Loucy (cell line): ENCODE data around the gene CABCOCO1.

Experiments
- H2AFZ ChIP-seq: fragments of 200-600 bp; sonication (generic); 2 replicates; pipeline ENCODE4 v1.6.0; 2016; ENCODE audit warnings: antibody characterized with exemption, mild to moderate bottlenecking, low read length, moderate library complexity
- H3F3A ChIP-seq: fragments of 200-600 bp; 2 replicates; pipeline ENCODE4 v1.6.0; 2016; ENCODE audit warnings: antibody characterized with exemption, low read depth, mild to moderate bottlenecking
- H3K27me3 ChIP-seq: fragments of 200-600 bp; sonication (generic); 2 replicates; pipeline ENCODE4 v1.6.1; 2014; ENCODE audit warnings: low read length, mild to moderate bottlenecking; ENCODE audit not compliant: insufficient read depth, poor library complexity, severe bottlenecking
- H3K36me3 ChIP-seq: fragments of 200-600 bp; sonication (generic); 2 replicates; pipeline ENCODE4 v1.6.1; 2016; ENCODE audit warnings: low read length; ENCODE audit not compliant: insufficient read depth
- H3K4me1 ChIP-seq: fragments of 200-600 bp; sonication (generic); 2 replicates; pipeline ENCODE4 v1.5.1; 2014; ENCODE audit warnings: low read length, mild to moderate bottlenecking; ENCODE audit not compliant: insufficient read depth, poor library complexity, severe bottlenecking
- H3K4me2 ChIP-seq: fragments of 200-600 bp; sonication (generic); 2 replicates; pipeline ENCODE4 v1.6.0; 2014; ENCODE audit warnings: antibody characterized with exemption, low read length, low read depth, mild to moderate bottlenecking; ENCODE audit not compliant: poor library complexity, severe bottlenecking
- H3K4me3 ChIP-seq: fragments of 200-600 bp; sonication (generic); 2 replicates; pipeline ENCODE4 v1.5.1; 2014; ENCODE audit warnings: low read length, mild to moderate bottlenecking, mixed read lengths; ENCODE audit not compliant: poor library complexity, severe bottlenecking
- H3K79me2 ChIP-seq: fragments of 200-600 bp; sonication (generic); 2 replicates; pipeline ENCODE4 v1.6.1; 2014; ENCODE audit warnings: low read length; ENCODE audit not compliant: insufficient read depth
- H3K9ac ChIP-seq: fragments of 200-600 bp; sonication (generic); 2 replicates; pipeline ENCODE4 v1.6.0; 2014; ENCODE audit warnings: mild to moderate bottlenecking, low read depth, low read length, moderate library complexity; ENCODE audit not compliant: poor library complexity, severe bottlenecking
- H3K9me2 ChIP-seq: fragments of 200-600 bp; sonication (generic); replicated peaks from 2 replicates; pipeline ENCODE4 v1.6.1; 2016; ENCODE audit warnings: low read depth, low read length, mixed read lengths
- H3K9me3 ChIP-seq: fragments of 200-600 bp; sonication (generic); 2 replicates; pipeline ENCODE4 v1.6.1; 2014; ENCODE audit warnings: mild to moderate bottlenecking, antibody characterized with exemption, low read length, low read depth; ENCODE audit not compliant: insufficient read depth
- H4K20me1 ChIP-seq: fragments of 200-600 bp; sonication (generic); 2 replicates; pipeline ENCODE4 v1.6.0; 2014; ENCODE audit warnings: antibody characterized with exemption, low read length, mild to moderate bottlenecking; ENCODE audit not compliant: insufficient read depth, poor library complexity, severe bottlenecking
- EZH2phosphoT487 ChIP-seq: fragments of 200-600 bp; IDR thresholded peaks from 2 replicates; pipeline ENCODE4 v1.6.1; 2018; ENCODE audit warnings: antibody characterized with exemption, mild to moderate bottlenecking, moderate library complexity, borderline replicate concordance
- TF ChIP-seq, protein P1 (sequence below): fragments of 200-600 bp; sonication (generic); conservative IDR thresholded peaks from 2 replicates; pipeline ENCODE4 v1.5.1; 2014; ENCODE audit warnings: mild to moderate bottlenecking, antibody characterized with exemption, low read length

Gene CABCOCO1

GRCh38 chr10:61778137-61778536 lies 115.4 kb downstream of the CABCOCO1 start:
- TF ChIP-seq, protein P1, sequence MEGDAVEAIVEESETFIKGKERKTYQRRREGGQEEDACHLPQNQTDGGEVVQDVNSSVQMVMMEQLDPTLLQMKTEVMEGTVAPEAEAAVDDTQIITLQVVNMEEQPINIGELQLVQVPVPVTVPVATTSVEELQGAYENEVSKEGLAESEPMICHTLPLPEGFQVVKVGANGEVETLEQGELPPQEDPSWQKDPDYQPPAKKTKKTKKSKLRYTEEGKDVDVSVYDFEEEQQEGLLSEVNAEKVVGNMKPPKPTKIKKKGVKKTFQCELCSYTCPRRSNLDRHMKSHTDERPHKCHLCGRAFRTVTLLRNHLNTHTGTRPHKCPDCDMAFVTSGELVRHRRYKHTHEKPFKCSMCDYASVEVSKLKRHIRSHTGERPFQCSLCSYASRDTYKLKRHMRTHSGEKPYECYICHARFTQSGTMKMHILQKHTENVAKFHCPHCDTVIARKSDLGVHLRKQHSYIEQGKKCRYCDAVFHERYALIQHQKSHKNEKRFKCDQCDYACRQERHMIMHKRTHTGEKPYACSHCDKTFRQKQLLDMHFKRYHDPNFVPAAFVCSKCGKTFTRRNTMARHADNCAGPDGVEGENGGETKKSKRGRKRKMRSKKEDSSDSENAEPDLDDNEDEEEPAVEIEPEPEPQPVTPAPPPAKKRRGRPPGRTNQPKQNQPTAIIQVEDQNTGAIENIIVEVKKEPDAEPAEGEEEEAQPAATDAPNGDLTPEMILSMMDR: no peak
- TF ChIP-seq EZH2phosphoT487: no peak
- H3K9ac ChIP-seq: no peak overlapping the region
- no peaks in the 10 kb centered on the region for H3K79me2 ChIP-seq

GRCh38 chr10:61779276-61779675 lies 116.5 kb downstream of the CABCOCO1 start:
- H3K4me3 ChIP-seq: no peak overlapping the region
- 0 out of 2 replicates have a peak overlapping the region, but pooled peaks have one; percentile 50 for H2AFZ ChIP-seq
- H3F3A ChIP-seq: no peaks in the 10 kb centered on the region
- no peaks in the 10 kb centered on the region for H3K36me3 ChIP-seq
- H4K20me1 ChIP-seq: no peaks in the 10 kb centered on the region
- H3K9ac ChIP-seq: peak overlapping the region; percentile 27
- H3K4me1 ChIP-seq: peaks cover 46% of the 10 kb centered on the region
- H3K79me2 ChIP-seq: no peaks in the 10 kb centered on the region
- H3K9me3 ChIP-seq: no peaks in the 10 kb centered on the region
- TF ChIP-seq, protein P1: no peak
- no peak for TF ChIP-seq EZH2phosphoT487
- peak overlapping the region; percentile 32 for H3K4me2 ChIP-seq
- H3K9me2 ChIP-seq: no peaks in the 10 kb centered on the region
- H3K27me3 ChIP-seq: no peaks in the 10 kb centered on the region

More at GRCh38 chr10:61778137-61778536, 115.4 kb downstream of the CABCOCO1 start:
- no peak overlapping the region for H2AFZ ChIP-seq
- no peaks in the 10 kb centered on the region for H4K20me1 ChIP-seq
- H3K9me3 ChIP-seq: no peaks in the 10 kb centered on the region
- no peak overlapping the region for H3K4me3 ChIP-seq
- H3K4me1 ChIP-seq: peaks cover 46% of the 10 kb centered on the region
- no peaks in the 10 kb centered on the region for H3K9me2 ChIP-seq
- H3K27me3 ChIP-seq: no peaks in the 10 kb centered on the region
- no peaks in the 10 kb centered on the region for H3F3A ChIP-seq
- no peak overlapping the region for H3K4me2 ChIP-seq
- no peaks in the 10 kb centered on the region for H3K36me3 ChIP-seq

- H3K79me2 ChIP-seq: no peaks in the 10 kb centered on the region
- H3K9ac ChIP-seq: no peak overlapping the region
- H2AFZ ChIP-seq: 0 out of 2 replicates have a peak overlapping the region, but pooled peaks have one; percentile 22
Observed at GRCh38 chr10:61779950-61780659, 117.4 kb downstream of the CABCOCO1 start.

More at GRCh38 chr10:61779950-61780659, 117.4 kb downstream of the CABCOCO1 start:
- peak overlapping the region; percentile 32 for H3K4me2 ChIP-seq
- no peaks in the 10 kb centered on the region for H3K27me3 ChIP-seq
- H3K4me1 ChIP-seq: peaks cover 54% of the 10 kb centered on the region
- H3K36me3 ChIP-seq: no peaks in the 10 kb centered on the region
- TF ChIP-seq, protein P1: no peak
- no peak for TF ChIP-seq EZH2phosphoT487
- no peak overlapping the region for H3K4me3 ChIP-seq
- H3K9me2 ChIP-seq: no peaks in the 10 kb centered on the region
- no peaks in the 10 kb centered on the region for H3K9me3 ChIP-seq
- no peaks in the 10 kb centered on the region for H4K20me1 ChIP-seq
- no peaks in the 10 kb centered on the region for H3F3A ChIP-seq
